Activated T-cell treated with anti-CD3 and anti-CD28 coated beads for 1 hour (primary cell): Measurements from ENCODE around the gene MPEG1.

Experiments used
- DNase-seq: peaks from one replicate; pipeline ENCODE4 v3.0.0-alpha.2; 2020; ENCODE audit warnings: low read depth

Gene MPEG1, protein sequence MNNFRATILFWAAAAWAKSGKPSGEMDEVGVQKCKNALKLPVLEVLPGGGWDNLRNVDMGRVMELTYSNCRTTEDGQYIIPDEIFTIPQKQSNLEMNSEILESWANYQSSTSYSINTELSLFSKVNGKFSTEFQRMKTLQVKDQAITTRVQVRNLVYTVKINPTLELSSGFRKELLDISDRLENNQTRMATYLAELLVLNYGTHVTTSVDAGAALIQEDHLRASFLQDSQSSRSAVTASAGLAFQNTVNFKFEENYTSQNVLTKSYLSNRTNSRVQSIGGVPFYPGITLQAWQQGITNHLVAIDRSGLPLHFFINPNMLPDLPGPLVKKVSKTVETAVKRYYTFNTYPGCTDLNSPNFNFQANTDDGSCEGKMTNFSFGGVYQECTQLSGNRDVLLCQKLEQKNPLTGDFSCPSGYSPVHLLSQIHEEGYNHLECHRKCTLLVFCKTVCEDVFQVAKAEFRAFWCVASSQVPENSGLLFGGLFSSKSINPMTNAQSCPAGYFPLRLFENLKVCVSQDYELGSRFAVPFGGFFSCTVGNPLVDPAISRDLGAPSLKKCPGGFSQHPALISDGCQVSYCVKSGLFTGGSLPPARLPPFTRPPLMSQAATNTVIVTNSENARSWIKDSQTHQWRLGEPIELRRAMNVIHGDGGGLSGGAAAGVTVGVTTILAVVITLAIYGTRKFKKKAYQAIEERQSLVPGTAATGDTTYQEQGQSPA

DNA sequence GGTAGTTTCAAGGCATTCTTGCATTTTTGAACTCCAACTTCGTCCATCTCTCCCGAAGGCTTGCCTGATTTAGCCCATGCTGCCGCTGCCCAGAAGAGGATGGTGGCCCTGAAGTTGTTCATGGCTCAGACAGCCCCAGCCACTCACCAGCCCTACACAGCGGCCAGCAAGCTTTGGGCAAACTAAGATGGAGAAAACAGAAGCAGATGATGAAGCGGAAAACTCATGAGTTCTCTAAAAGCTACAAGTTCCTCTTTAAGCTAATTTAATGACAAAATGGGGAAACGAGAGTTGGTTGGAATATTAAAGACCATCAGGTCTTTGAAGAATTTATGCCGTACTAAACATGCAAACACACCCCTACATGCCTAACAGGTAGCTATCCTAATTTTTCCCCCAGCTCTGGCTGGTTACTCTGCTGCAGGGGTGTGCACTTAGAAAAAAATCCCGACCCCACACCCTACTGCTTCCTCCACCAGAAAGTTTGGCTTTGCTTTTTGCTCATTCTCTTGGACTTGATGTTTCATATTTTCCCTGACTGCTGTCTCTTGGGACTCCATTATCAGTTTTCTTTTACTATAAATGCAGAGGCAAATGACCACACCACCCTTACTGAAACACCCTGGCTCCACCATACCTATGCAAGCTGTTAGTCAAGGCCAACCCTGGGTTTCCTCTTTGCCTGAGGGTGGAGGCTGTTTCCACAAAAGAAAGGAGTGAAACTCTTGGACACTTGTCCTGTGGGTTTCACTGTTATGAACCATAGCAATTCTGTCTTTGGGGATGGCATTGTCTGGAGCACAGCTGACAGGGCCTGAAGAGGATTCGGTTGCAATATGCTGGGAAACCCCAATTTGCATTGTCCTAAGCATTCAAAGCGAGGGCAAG, at the start of gene MPEG1:
Gene MPEG1 (minus strand): TSS at position 184 of the 888 bp plus-strand sequence. CDS start 62 bp downstream, at position 122.
- DNase-seq, result no peak

DNA sequence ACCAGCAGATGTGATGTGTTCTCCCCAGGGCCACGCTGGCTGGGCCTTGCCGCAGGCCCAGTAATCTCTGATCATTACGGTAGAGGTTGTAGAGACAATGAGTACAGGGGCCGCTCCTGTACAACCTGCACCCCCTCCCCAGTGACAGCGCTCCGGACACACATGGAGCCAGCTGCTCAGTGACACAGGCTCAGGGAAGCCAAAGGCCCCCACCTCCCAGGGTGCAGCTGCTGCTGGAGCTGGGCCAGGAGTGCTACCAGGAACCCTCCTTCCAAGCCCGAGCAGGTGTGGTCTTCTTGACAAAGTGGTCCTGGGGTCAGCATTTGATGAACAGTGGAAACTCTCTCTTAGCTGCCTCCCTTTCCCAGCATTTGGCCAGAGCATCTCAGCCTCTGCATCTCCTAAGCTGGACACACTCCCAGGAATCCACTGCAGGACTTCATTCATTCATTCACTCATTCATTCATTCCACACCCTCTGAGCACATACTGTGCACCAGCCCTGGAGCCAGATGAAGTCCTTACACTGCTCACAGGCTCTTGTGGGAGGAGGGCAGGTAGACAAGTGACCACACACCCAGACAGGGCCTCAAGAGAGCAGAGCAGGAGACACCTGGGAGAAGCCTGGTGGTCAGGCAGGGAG, 49.6 kb upstream of the MPEG1 start:
- no peak for DNase-seq

DNA sequence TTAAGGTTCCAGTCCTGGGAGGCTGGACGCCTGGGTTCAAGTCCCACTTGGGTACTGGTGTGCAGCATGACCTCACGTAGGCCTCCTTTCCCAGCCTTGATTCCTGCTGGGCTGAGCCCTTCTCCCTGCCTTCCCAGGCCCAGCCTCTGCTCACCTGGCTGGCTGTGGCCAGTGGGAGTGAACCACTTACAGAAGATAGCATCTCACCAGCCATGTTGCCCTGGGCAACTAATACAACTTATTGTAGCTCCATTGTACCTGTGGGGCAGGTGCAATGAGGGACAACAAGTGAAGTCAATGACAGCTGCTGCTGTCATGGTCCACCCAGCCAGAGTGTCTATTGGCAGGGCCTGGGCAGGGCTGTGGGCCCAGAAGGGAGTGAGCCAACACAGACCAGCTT, 48.4 kb upstream of the MPEG1 start:
- DNase-seq, result no peak

DNA sequence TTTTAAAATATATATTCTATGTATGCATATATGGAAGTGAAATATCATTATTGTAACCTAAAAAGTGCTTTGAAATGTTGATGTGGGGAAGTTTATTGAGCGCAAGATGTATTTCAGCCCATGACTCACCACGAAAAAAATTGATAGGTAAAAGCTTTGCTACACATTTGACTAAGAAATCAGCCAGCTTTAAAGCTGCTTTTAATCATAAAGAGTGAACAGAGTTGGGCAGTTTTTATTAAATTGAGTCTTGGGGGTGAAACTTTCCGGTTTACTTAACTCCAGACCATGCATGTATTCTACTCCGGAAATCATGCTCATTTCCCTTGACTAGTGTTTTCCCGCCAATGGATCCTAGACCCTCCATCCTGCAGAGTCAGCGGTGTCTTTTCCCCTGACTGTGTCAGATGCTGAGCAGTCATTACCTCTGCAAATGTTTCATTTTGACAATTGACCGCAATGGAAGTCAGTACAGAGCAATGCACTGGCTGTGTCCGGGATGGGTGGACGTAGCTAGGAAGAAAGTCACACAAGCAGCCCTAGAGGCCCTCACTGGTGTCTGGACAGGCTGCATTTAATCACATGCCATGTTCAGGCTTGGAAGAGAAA, 47.2 kb upstream of the MPEG1 start:
- no peak for DNase-seq

DNA sequence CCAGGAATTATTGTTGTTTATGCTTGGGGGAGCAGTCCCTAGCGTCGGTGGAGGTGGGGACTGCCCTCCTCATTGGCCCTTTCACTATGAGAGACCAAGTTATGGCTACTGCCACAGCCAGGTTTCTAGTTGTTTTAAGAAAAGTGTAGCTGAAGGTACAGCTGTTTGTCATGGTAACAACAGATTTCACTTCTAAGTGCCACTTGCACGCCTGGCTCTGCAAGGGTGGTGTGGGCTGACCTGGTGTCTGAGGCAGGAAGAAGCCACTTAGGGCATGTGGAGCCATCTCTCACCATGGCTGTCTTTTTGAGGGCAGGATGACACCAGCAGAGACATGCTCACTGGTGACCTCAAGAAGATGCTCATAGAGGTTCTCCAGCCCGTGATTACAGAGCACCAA, 46.3 kb upstream of the MPEG1 start:
- no peak for DNase-seq

DNA sequence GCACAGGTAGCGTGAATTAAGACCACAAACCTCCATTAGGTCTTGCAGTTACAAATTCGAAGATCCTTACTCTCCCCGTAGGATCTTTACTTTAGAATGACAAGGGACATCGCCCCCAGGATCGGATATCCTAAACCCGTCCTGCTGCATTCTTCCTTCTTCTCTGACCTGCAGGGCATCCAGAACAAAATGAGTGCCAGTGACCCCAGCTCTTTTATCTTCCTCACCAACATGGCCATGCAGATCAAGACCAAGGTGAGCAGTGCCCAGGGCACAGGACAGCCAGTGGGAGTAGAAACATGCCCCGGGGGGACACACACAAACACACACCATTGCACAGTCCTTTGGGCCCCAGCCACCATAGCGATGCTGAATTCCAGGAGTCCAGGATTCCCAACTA, 42.6 kb upstream of the MPEG1 start:
- no peak for DNase-seq

DNA sequence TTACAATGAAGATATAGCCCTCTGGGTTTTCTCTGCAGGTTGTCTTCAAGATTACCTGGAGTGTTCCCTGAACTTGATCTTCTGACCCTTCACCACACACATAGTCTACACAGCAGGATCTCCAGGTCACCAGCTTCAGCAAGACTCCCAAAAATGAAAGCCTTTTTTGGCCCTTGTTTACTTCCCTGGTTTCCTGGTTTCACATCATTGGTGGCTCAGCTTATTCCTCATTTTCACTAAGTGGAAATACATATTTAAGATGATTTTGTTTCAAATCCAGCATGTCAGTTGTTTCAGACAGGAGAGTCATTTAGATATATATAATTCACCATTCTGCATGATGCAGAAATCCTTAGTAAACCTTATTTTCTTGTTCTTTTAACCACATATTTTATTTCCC, 41.6 kb upstream of the MPEG1 start:
- no peak for DNase-seq

DNA sequence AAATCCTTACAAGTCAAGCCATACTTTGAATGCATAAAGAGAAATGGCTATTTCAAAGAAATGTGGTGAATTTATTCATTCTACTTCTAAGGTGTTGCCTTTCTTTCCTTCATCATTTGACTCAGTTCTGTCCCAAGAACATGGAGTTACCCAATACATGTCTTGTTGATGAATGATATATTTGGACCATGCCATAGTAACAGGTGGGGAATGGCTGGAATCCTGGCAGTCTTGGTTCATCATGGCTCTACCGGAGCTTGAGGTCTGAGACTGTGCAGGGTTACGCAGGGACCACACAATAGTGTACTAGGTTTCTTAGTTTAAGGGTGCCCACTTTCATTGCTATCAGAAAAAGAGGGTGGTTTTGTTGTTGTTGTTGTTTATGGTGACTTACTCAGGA, 40.3 kb upstream of the MPEG1 start:
- no peak for DNase-seq

DNA sequence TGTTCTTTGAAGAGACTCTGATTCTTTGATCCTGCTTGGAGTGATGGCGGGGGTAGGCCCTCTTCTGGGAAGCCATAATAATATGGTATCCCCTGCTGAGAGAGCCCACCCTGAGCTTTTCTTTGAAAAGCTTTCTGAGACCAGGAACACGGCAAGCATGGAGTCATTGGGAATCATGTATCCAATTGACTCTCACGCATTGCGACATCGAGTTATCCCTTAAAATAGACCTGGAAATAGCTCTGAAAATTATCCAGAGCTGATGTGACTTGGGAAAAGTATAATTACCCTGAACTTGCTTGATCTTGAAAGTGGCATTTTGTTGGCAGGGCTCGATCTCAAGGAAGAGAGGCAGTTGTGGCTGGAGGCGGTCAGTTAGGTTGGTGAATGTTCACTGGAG, 36.8 kb upstream of the MPEG1 start:
- no peak for DNase-seq

DNA sequence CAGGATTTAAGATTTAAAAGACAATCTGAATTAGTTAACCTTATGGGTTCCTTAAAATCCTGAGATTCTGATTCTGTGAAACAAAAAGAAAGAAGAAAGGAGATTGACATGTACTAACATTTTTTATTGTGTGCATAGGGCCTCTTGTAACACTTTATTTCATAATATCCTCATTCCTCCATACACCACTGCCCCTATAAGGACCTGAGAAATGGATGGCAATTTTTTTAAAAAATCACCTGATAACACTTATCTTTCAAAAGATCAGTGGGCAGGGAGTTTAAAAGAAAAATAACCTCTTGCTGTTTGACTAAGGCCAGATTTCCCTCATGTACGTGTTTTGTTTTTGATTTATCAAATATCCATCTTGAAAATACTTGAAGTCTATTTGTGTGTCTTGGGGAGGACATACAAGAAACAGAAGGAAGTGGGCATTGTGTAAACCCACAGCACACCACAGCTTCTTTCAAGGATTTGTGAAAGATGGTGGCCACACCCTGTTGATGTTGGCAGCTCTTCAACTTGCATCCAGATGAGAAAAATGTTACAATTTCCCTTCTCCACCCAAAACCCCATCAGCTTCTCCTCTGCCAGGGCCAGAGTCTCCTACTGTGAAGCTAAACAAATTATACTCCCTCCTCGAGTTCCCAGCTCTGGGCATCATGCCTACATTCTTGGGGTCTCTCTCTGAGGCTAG, 35.0 kb upstream of the MPEG1 start:
- no peak for DNase-seq

DNA sequence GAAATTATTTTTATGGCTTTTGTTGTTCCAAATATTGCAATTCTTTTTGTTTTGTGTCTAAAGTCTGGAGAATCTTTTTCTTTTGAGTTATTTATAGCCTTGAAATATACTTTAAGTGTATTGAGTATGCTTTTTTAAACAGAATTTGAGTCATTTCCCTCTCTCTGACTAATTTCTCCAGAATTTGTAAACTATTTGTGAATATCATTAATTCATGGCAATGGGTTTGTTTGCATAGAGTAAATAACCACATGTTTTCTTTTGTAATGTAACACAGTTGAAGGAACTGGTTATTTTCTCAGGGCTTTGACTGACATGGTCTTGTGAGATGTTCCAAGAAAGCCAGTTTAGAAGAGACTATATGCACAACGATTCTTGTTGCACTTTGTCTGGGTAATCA, 30.9 kb upstream of the MPEG1 start:
- no peak for DNase-seq

DNA sequence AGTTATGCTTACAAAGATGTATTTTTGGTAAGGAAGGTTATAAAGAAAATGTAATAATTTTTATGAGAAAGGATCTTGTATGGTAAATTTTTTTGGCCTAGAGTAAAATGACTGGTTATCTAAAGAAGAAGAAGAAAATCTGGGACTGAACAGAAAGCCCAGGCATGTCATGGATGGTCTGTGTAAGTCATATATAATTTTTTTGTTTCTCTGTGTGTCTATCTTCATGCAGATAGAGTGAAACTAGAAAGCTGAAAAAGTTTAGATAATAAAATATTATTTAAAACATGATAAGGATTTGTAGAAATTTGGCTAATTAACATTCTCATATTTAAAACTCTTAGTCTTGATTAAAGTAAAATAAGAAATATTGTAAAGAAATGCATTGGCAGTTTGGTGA, 27.6 kb upstream of the MPEG1 start:
- no peak for DNase-seq

DNA sequence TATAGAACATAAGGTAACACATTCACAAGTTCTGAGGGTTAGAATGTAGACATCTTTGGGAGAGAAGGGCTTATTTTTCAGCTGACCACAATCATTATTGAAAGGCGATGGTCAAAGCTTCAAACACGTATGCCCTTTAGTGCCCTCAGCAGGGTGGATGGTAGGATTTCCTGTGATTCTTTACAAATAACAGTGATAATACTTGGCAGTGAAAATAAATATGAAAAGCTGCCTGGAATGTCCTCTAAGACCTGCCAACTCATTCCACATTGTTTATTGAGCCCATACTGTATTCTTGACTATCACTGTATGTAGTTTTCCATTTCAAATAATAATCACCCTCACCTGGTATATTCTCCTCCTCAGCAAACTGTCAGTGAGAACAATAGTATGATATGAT, 13.7 kb upstream of the MPEG1 start:
- no peak for DNase-seq

DNA sequence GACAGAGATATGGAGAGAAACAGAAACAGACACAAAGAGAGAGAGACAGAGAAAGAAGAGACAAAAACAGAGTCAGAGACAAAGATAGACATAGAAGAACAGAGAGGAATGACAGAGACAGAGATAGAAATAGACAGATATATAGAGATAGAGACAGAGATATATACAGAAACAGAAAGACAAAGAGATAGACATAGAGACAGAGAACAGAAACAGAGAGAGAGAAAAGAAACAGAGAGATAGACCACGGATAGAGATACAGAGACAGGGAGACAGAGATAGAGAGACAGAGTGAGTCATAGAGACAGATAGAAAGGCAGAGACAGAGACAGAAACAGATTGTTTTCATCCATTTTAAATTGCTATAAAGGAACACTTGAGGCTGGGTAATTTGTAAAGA, 12.3 kb upstream of the MPEG1 start:
- no peak for DNase-seq

DNA sequence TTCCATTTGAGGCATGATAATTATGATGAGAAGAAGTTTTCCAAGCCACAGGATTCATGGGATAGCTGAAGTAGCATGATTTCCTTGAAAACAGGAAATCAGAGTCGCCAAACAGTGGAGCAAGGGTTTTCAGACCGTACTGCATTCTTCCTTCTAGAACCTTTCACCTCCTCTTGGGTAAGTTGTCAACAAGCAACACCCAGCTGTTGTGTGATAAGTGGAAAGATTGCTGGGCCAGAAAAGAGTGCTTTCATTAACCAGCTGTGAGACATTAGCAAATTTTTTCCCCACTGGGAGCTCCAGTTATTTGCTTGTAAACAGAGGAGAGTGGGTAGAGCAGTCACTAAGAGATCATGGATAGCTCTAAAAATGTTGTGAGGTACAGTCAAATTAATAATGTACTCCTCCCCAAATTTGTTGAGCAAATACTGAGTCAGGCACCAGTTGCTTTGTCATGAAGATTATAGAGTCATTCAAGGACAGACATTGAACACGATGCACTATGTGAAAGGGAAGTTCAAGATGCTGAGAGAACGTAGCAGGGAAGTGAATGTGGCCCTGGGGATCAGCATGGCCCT, 11.7 kb upstream of the MPEG1 start:
- DNase-seq, result no peak

DNA sequence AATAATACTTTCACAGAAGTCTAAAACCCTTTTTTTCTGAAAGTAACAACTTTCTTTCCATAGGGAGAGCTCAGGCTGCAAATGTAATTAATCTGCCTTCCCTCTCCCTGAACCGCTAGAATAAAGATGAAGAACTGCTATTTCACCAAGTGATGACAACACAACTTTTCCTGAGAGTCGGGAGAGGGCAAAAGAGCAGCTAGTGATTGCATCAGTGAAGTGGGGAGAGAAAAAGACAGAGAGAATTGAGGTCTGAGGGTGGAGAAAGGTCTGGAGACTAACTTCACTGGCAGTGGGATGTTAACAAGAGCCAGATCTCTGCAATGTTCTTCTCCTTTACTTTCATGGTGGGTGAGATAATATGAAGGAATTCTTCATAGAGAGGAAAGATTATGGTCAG, 10.9 kb upstream of the MPEG1 start:
- DNase-seq, result no peak

DNA sequence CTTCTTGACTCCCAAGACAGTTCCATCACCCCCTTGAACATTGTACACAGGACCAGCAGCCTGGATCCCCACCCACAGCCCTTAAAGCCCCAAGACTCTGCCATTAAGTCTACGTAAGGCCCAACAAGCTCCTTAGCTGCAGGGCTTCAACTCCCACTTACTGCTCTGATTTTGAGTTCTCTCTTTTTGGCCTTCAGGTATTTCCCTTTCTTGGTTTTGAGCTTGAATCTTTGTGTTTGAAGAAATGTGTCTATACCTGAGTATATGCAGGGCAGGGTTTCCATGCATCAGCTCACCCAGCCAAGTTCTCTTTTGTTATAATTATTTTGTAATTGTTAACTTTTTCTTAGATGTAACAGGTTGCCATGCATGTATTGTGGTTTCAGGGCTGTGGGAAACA, 10.4 kb upstream of the MPEG1 start:
- DNase-seq, result no peak

DNA sequence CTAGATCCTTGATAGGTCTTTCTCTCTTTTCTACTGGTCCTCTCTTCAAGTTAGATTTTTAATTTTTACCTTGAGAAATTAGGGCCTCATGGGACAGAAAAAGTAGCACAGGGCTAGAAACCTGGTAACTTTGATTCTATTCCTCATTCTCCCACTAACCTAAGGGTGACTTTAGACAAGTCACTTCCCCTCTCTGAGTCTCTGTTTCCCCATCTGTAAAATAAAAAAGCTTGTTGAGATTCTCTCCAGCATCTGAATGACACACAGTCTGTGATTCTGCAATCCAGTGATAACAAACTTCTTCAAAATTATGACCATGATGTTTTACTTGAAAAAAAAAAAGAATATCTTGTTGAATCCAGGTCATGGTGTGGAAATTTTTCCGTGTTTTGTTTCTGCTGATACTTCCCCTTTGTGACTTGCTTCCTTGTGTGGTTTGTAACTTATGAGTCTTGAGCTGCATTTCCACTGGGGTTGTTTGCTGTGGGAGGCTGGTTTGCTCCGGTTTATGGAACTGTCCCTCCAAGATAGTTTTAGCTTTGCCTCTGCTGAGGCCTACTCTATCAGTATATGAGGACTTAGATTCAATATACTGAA, 9.8 kb upstream of the MPEG1 start:
- DNase-seq, result no peak

DNA sequence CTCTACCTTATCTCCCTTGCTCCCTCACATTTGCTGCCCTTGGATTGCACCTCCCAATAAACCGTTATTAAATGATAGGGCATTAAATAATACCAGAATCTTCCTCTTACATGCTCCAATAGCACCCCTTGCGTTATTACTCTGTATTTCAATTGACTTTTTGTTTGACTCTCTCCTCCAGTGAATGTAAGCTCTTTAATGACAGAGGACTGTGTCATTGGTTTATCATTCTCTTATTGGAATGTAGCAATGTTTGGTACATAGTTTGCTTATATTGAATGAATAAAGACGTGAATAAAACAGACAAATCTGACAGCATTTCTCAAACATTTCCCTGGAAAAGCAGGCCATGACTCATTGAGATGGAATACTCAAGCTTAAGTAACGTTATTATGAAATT, 8.7 kb upstream of the MPEG1 start:
- no peak for DNase-seq

DNA sequence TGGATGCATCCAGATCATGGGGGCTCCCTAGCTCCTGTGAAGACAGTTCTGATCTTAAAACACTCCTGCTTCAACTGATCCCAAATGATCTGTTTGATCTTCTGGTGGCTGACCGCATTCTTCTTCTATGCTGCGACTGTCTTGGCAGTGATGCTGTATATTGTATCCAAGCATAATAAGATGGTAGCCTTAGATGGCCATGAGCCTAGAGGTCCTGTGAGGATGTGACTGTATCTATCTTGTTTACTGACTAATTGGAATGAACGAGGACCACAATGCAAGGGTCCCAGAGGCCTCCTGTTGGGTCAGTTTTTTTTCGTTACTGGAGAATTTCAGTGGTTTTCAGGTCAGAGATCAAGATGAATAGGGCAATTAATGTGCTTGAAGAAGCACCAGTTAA, 7.1 kb upstream of the MPEG1 start:
- no peak for DNase-seq
